Activated naive CD4-positive, alpha-beta T cell treated with anti-CD3 and anti-CD28 coated beads, Interleukin-2, amount 10 ng/mL, durations not matched to agents 7 days and 5 days (primary cell): ENCODE data around the gene GEMIN2.
"Not testable (repeated sequence)": the region's sequence is repeated elsewhere in the genome, so short reads cannot be mapped to it uniquely, and the experiment has no call there.

Source experiments
- CTCF ChIA-PET: fragments of 350-600 bp; sonication (Branson Sonifier 250); formaldehyde crosslinking; loops from one replicate; lab custom pipeline; 2021; ENCODE audit warnings: antibody characterized with exemption; lab: Charles Lee
- DNase-seq: peaks from one replicate; pipeline ENCODE4 v3.0.0-alpha.2; 2020
- H3K27ac Mint-ChIP-seq: one replicate; pipeline ENCODE4 v1.8.0; 2021; ENCODE audit warnings: mild to moderate bottlenecking, moderate library complexity, mixed read lengths
- H3K27me3 Mint-ChIP-seq: one replicate; pipeline ENCODE4 v1.8.0; 2021; ENCODE audit warnings: mild to moderate bottlenecking, mixed read lengths
- H3K36me3 Mint-ChIP-seq: one replicate; pipeline ENCODE4 v1.8.0; 2021; ENCODE audit warnings: mixed read lengths
- H3K4me1 Mint-ChIP-seq: one replicate; pipeline ENCODE4 v1.8.0; 2021; ENCODE audit warnings: mixed read lengths
- H3K4me3 Mint-ChIP-seq: one replicate; pipeline ENCODE4 v1.8.0; 2021; ENCODE audit warnings: mild to moderate bottlenecking, moderate library complexity, mixed read lengths
- H3K9me3 Mint-ChIP-seq: one replicate; pipeline ENCODE4 v1.8.0; 2021; ENCODE audit warnings: mixed read lengths

The GEMIN2 gene

DNA sequence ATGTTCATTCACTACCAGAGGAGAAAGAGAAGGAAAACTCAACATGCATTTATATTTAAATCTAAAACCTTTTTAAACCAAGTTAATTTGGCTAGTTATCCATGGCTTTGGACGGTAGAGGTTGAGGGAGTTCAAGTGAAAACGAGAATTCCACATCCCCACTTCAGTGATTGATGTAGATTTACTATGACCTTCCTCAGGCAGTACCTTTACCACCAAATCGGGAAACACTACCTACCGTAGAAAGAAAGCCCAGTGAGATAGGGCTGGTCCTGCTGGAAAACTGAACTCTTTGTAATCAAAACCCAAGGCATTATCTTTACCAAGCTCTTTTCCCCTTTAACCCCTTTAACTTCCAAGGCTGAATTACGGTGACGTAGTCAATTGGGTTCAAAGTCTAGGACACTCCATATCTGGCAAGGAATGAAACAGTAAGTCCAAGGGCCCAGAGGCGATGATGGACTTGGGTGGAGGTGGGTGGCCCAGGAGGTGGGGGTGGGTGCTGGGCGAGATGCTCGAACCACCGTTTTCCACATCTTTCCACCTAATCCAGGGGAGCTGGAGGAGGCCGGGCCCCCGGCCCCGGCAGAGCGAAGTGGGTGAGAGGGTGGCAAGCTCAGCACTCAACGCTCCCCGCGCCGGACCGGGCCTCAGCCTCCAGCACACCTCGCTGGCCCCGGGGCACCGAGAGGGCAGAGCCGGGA lies 11.7 kb upstream of the GEMIN2 start:
- Mint-ChIP-seq H3K9me3 (no peaks in the 10 kb centered on the region), H3K27me3 (no peaks in the 10 kb centered on the region), H3K4me1 (peaks cover 60% of the 10 kb centered on the region), H3K36me3 (peaks cover 19% of the 10 kb centered on the region), H3K27ac (peak overlapping the region; percentile 88), H3K4me3 (peak overlapping the region; percentile 97)
- CTCF ChIA-PET, result interaction anchor here (0.8 kb wide), 1 partner anchor 324 kb away, joined by 4 read pairs; no protein-coding TSS in a partner anchor
- DNase-seq, result no peak

DNA sequence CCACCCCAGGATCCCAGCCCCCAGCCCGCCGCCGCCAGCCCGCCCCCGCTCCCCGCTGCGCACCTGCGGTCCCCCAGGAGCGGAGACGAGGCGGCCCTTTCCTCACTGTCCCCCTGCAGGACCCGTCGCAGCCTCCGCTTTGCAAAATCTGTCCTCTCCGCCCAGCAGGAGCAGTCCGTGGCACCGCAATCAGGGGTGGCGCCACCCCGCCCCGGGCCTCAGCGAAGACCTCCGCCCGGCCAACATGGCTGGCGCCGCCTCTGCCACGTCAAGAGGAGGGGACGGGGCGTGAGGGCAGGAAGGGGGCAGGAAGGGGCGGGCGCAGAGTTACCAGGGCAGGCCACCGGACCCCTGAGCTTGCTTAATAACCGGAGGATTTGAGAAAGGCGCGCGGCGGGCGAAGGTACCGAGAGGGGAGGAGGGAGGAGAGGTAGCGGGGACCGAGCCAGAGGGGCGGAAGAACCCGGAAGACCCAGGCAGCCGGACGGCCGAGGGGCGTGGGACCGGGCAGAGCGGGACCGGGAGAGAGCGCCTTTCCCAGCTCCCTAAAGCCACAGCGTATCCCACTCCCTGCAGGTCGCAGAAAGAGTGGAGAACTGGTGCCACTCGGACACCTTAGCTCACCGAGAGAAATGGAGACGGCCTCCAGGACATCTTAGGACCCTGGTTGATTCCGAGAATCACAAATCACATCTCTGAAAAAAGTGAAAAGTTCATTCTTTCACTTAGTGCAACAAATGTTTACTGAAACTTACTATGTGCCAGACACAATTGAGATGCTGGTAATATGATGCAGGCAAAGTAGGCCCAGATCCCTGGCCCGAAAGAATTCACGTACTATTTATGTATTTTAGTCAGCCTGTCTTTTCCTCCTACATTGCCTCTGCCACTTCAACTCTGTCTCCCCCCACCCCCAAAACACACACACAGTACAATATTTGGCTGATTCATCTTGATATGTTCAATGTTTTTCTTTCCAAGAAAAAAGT lies 10.9 kb upstream of the GEMIN2 start, which contains the start of gene SEC23A:
Gene SEC23A (minus strand): TSS at position 267 of the 989 bp plus-strand sequence. CDS start 7,117 bp downstream, outside the sequence.
- peak; percentile 93 for DNase-seq
- H3K4me3 Mint-ChIP-seq, result peak within 1 kb of the TSS; percentile 97
- CTCF ChIA-PET, result interaction anchor here (0.8 to 1.6 kb wide), 2 partner anchors 13 to 323 kb away, joined by 4 to 5 read pairs; no protein-coding TSS in a partner anchor
- peaks cover 17% of the 10 kb centered on the region for H3K36me3 Mint-ChIP-seq
- no peaks in the 10 kb centered on the region for H3K9me3 Mint-ChIP-seq
- H3K4me1 Mint-ChIP-seq, result peaks cover 59% of the 10 kb centered on the region
- H3K27ac Mint-ChIP-seq, result peak within 1 kb of the TSS; percentile 95
- H3K27me3 Mint-ChIP-seq, result no peaks in the 10 kb centered on the region

DNA sequence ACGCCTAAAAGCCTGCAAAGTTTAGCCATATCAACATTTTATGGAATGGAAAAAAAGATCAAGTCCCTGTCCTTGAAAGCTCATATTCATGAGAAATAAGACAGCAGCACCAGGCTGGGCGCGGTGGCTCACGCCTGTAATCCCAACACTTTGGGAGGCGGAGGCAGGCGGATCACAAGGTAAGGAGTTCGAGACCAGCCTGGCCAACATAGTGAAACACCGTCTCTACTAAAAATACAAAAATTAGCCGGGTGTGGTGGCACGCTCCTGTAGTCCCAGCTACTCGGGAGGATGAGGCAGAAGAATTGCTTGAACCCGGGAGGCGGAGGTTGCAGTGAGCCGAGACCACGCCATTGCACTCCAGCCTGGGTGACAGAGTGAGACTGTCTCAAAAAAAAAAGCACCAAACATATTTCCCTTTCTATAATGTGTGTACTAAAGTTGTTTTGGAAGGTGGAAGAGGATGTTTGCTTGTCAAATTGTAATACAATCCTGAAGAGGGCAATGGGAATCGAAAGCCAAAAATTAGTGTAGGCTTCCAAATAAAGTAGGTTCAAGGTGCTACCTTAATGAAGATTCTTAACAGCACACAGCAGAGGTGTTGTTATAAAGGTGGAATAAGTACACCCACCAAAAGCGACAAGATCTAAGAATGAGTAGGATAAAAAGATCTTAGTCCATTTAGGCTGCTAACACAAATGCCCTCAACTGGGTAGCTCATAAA lies 9.9 kb upstream of the GEMIN2 start:
- H3K9me3 Mint-ChIP-seq, DNase-seq, H3K27me3 Mint-ChIP-seq: not testable (repeated sequence)
- CTCF ChIA-PET, result interaction anchor here (1.6 kb wide), 1 partner anchor 14 kb away, joined by 5 read pairs; no protein-coding TSS in a partner anchor
- peaks cover 17% of the 10 kb centered on the region for H3K36me3 Mint-ChIP-seq
- peak overlapping the region; percentile 97 for H3K4me3 Mint-ChIP-seq
- peak overlapping the region; percentile 95 for H3K27ac Mint-ChIP-seq
- H3K4me1 Mint-ChIP-seq, result peaks cover 60% of the 10 kb centered on the region

DNA sequence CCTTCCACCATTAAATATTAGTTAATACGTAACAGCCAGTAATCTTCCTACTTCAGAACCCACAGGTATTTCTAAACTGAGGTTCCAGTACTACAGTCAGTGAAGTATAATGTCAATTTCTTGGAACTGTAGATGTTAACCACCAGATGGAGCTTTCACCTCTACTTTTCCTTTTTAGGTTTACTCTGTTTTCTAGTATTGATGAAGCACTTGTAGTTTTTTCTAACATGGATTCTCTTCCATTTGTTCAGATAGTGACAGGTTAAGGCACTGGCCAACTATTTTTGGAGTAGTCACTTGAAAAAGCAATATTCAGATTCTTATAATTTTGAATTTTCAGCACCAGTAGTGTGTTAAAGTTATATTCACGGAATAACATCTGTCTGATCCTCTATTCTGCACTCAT lies 6.5 kb upstream of the GEMIN2 start:
- Mint-ChIP-seq H3K36me3 (peaks cover 6% of the 10 kb centered on the region), H3K27me3 (peaks cover 6% of the 10 kb centered on the region), H3K9me3 (no peaks in the 10 kb centered on the region), H3K27ac (no peak overlapping the region), H3K4me1 (peaks cover 33% of the 10 kb centered on the region), H3K4me3 (no peak overlapping the region)
- no peak for DNase-seq
- CTCF ChIA-PET, result interaction anchor here (0.7 kb wide), 1 partner anchor 261 kb away, joined by 4 read pairs; no protein-coding TSS in a partner anchor

DNA sequence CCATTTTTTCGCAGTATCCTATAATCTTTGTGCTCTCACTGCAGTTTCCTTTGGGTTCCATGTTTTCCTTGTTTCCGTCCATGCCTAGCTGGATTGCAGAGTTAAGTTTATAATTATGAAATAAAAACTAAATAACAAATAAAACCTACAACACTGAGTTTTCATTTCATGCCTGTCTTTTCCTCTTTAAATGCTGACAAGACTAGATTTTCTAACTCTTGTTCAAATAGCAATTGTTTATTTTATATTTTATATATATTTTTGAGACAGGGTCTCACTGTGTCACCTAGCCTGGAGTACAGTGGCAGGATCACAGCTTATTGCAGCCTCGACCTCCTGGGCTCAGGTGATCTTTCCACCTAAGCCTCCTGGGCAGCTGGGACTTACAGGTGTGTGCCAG lies 5.3 kb upstream of the GEMIN2 start:
- H3K36me3 Mint-ChIP-seq, result peaks cover under 1% of the 10 kb centered on the region
- no peaks in the 10 kb centered on the region for H3K9me3 Mint-ChIP-seq
- H3K27me3 Mint-ChIP-seq, result peaks cover 6% of the 10 kb centered on the region
- no peak overlapping the region for H3K27ac Mint-ChIP-seq
- no peak for DNase-seq
- H3K4me1 Mint-ChIP-seq, result peaks cover 31% of the 10 kb centered on the region
- CTCF ChIA-PET, result interaction anchor here (1.1 to 1.4 kb wide), 3 partner anchors 122 to 328 kb away, joined by 3 to 6 read pairs (median 4); no protein-coding TSS in a partner anchor
- H3K4me3 Mint-ChIP-seq, result no peak overlapping the region

DNA sequence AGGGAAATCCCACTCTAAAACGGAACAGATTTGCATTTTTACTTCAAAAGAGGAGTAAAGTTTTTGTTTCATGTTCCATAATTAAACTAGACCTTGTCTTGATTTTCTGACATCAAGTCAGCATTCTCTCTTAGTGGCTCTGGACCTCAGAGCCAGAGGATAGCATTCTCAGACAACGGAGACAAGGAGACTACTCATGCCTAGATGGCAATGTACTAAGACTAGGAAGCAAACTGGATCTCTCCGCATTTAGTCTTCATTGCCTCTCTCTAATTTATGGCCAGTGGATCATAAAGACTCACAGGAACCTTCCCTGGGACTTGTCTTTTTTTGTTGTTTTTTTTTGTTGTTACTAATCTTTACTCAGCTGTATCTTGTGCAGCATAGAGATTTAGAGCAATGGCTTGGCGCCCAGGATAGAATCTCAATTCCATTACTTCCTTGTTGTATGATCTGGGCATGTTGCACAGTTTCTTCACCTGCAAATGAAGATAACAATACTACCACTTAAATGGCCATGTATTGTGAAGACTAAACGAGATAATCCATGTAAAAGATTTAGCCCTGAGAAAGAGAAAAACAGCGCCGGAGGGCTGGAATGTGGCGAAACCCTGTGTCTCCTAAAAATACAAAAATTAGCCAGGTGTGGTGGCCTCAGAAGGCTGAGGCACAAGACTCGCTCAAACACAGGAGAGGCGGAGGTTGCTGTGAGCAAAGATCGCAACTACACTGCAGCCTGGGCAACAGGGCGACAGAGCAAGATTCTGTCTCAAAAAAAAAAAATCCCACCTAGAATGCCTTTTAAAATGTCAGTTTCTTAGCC lies 4.0 kb upstream of the GEMIN2 start:
- H3K27me3 Mint-ChIP-seq, result peaks cover 6% of the 10 kb centered on the region
- CTCF ChIA-PET, result no interaction called here
- H3K27ac Mint-ChIP-seq, result no peak overlapping the region

DNA sequence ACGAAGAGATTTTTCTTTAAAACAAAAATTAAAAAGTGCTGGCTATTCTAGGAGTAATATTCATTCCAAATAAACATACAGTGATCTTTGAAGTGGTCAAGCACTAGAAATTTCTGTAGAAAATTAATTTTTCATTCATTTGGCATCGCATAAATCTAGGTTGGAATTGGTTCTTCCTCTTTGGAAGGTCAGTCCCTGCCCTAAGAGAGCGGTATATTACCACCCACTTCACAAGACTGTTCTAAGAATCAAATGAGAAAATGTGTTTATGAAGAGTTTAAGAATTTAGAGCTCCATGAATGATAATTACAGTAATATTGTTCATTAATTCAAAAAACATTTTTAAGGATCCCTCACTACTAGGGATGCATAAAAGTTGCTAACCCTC lies 444 bp upstream of the GEMIN2 start:
- CTCF ChIA-PET, result interaction anchor here (0.7 to 1.7 kb wide), 5 partner anchors 14 to 313 kb away, joined by 3 to 5 read pairs (median 4); partner anchors contain the start of gene TRAPPC6B
- H3K27me3 Mint-ChIP-seq, result peaks cover 6% of the 10 kb centered on the region
- peaks cover 4% of the 10 kb centered on the region for H3K36me3 Mint-ChIP-seq
- H3K9me3 Mint-ChIP-seq, result no peaks in the 10 kb centered on the region
- peaks cover 35% of the 10 kb centered on the region for H3K4me1 Mint-ChIP-seq
- peak overlapping the region; percentile 97 for H3K4me3 Mint-ChIP-seq
- H3K27ac Mint-ChIP-seq, result peak overlapping the region; percentile 96
- DNase-seq, result no peak

More for the DNA sequence above, 4.0 kb upstream of the GEMIN2 start:
- Mint-ChIP-seq H3K4me1 (peaks cover 32% of the 10 kb centered on the region), H3K4me3 (no peak overlapping the region), H3K9me3 (no peaks in the 10 kb centered on the region), H3K36me3 (no peaks in the 10 kb centered on the region)
- DNase-seq, result no peak

DNA sequence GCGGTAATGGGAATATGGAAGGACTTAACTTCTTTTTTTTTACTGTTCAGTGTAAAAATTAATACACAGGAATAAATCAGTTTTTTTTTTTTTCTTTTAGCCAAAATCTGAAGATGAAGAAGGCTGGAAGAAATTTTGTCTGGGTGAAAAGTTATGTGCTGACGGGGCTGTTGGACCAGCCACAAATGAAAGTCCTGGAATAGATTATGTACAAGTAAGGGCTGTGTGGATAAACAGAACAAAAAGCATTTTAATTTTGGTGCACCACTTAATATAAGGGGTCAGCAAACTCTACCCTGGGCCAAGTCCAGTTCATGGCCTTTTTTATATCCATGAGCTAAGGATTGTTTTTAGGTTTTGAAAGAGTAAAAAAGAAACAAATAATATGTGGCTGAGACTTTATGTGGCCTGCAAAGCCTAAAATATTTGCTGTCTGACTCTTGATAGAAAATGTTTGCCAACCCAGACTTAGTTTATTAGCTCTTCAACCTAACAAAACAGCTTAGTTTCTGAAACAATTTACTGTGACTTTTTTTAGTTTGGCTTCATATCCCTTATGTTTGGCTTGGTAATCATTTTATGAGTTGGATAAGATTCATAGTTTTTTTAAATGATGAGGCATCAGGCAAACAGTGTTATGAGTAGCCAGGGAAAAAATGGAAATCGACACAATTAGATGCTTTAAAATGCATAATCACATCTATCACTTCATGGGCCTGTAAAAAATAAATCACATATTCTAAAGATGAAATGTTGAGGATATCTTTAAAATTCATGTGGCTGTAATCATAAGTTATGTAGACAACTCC lies 8.4 kb downstream of the GEMIN2 start:
- CTCF ChIA-PET, result no interaction called here
- Mint-ChIP-seq H3K27ac (no peak overlapping the region), H3K4me1 (peaks cover under 1% of the 10 kb centered on the region), H3K36me3 (peaks cover 27% of the 10 kb centered on the region), H3K27me3 (no peaks in the 10 kb centered on the region), H3K9me3 (no peaks in the 10 kb centered on the region), H3K4me3 (no peak overlapping the region)
- no peak for DNase-seq

DNA sequence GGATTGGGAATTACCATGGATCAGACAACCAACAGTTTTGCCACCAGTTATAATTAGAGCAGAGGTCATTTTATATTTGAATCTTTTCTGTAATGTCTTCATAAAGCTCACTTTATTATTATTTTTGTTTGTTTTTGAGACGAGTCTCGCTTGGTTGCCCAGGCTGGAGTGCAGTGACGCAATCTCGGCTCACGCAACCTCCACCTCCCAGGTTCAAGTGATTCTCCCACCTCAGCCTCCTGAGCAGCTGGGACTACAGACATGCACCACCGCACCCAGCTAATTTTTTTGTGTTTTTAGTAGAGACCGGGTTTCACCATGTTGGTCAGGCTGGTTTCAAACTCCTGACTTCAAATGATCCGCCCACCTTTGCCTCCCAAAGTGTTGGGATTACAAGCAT lies 23.7 kb downstream of the GEMIN2 start:
- CTCF ChIA-PET, H3K27me3 Mint-ChIP-seq, H3K4me3 Mint-ChIP-seq, H3K27ac Mint-ChIP-seq, DNase-seq, H3K9me3 Mint-ChIP-seq, H3K4me1 Mint-ChIP-seq: not testable (repeated sequence)
- peaks cover 60% of the 10 kb centered on the region for H3K36me3 Mint-ChIP-seq

DNA sequence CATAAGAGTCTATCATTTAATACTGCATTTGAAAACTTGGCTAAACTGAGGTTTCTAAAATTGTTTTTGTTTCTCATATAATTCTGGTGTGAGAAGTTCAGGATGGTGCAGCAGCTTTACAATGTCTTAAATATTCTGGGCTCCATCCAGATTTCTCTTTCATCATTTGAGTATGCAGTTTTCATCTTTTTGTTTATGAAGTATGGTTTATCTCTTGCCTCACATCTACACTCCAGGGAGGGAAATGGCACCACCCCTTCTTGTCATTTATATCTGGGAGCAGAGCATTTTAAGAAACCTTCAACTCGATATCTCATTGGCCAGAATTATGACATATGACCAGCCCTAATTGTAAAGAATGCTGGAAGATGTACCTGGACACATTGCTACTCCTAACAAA lies 24.3 kb downstream of the GEMIN2 start:
- H3K4me1 Mint-ChIP-seq, result no peaks in the 10 kb centered on the region
- CTCF ChIA-PET, result no interaction called here
- DNase-seq, result no peak
- peaks cover 5% of the 10 kb centered on the region for H3K9me3 Mint-ChIP-seq
- no peak overlapping the region for H3K4me3 Mint-ChIP-seq
- H3K27me3 Mint-ChIP-seq, result no peaks in the 10 kb centered on the region
- peaks cover 63% of the 10 kb centered on the region for H3K36me3 Mint-ChIP-seq
- H3K27ac Mint-ChIP-seq, result no peak overlapping the region

DNA sequence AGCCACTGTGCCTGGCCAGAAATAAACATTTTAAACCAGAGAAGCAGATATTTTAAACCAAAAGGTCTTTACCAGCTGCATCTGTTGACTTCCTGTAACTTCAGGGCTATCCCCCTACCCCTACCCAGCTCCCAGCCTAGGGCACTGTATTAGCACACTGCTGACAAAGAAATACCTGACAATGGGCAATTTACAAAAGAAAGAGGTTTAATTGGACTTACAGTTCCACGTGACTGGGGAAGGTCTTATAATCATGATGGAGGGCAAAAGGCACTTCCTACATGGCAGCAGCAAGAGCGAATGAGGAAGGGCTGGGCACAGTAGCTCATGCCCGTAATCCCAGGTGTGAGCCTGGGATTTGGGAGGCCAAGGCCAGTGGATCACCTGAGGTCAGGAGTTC lies 26.0 kb downstream of the GEMIN2 start:
- H3K9me3 Mint-ChIP-seq, result peaks cover 5% of the 10 kb centered on the region
- DNase-seq, result no peak
- H3K4me1 Mint-ChIP-seq, result no peaks in the 10 kb centered on the region
- H3K4me3 Mint-ChIP-seq, result no peak overlapping the region
- peaks cover 52% of the 10 kb centered on the region for H3K36me3 Mint-ChIP-seq
- CTCF ChIA-PET, result no interaction called here
- peak overlapping the region; percentile 49 for H3K27ac Mint-ChIP-seq
- no peaks in the 10 kb centered on the region for H3K27me3 Mint-ChIP-seq

DNA sequence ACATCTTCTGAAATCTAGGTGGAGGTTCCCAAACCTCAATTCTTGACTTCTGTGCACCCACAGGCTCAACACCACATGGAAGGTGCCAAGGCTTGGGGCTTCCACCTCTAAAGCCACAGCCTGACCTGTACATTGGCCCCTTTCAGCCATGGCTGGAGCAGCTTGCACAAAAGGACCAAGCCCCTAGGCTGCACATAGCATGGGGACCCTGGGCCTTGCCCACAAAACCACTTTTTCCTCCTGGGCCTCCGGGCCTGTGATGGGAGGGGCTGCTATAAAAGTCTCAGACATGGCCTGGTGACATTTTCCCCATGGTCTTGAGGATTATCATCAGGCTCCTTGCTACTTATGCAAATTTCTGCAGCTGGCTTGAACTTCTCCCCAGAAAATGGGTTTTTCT lies 27.5 kb downstream of the GEMIN2 start:
- peaks cover 48% of the 10 kb centered on the region for H3K36me3 Mint-ChIP-seq
- DNase-seq, CTCF ChIA-PET, H3K27me3 Mint-ChIP-seq, H3K27ac Mint-ChIP-seq, H3K9me3 Mint-ChIP-seq, H3K4me1 Mint-ChIP-seq, H3K4me3 Mint-ChIP-seq: not testable (repeated sequence)
